OCI-LY1 (cell line): ENCODE results near the gene SPOCK2.

Experiments used
- H2AFZ ChIP-seq: fragments of 200-600 bp; sonication (generic), shearing (Covaris generic); 2 replicates; pipeline ENCODE4 v1.6.0; 2014; ENCODE audit warnings: antibody characterized with exemption, mild to moderate bottlenecking, low read length
- H3F3A ChIP-seq: fragments of 200-600 bp; sonication (generic), shearing (Covaris generic); 2 replicates; pipeline ENCODE4 v1.6.0; 2014; ENCODE audit warnings: mild to moderate bottlenecking, antibody characterized with exemption, low read length, moderate library complexity; ENCODE audit not compliant: insufficient read depth
- H3K27ac ChIP-seq: fragments of 200-600 bp; sonication (generic); 2 replicates; pipeline ENCODE4 v1.5.1; 2014; ENCODE audit warnings: low read length, mixed run types, mild to moderate bottlenecking, low read depth; ENCODE audit not compliant: poor library complexity, severe bottlenecking
- H3K27me3 ChIP-seq: fragments of 200-600 bp; sonication (generic); 2 replicates; pipeline ENCODE4 v1.6.0; 2014; ENCODE audit warnings: antibody characterized with exemption, mild to moderate bottlenecking, low read length, moderate library complexity; ENCODE audit not compliant: insufficient read depth
- H3K36me3 ChIP-seq: fragments of 200-600 bp; sonication (generic); 2 replicates; pipeline ENCODE4 v1.6.1; 2014; ENCODE audit warnings: mild to moderate bottlenecking, antibody characterized with exemption, low read length, moderate library complexity, mixed read lengths; ENCODE audit not compliant: insufficient read depth
- H3K4me1 ChIP-seq: fragments of 200-600 bp; sonication (generic); 2 replicates; pipeline ENCODE4 v1.5.1; 2014; ENCODE audit warnings: mild to moderate bottlenecking, low read length, moderate library complexity; ENCODE audit not compliant: insufficient read depth, severe bottlenecking
- H3K4me2 ChIP-seq: fragments of 200-600 bp; sonication (generic), shearing (Covaris generic); 2 replicates; pipeline ENCODE4 v1.6.1; 2014; ENCODE audit warnings: low read length
- H3K4me3 ChIP-seq: fragments of 200-600 bp; sonication (generic); 2 replicates; pipeline ENCODE4 v1.5.1; 2014; ENCODE audit warnings: low read length, low read depth, mild to moderate bottlenecking, mixed read lengths; ENCODE audit not compliant: poor library complexity, severe bottlenecking
- H3K79me2 ChIP-seq: fragments of 200-600 bp; shearing (Covaris generic); 2 replicates; pipeline ENCODE4 v1.6.1; 2016; ENCODE audit warnings: mixed run types, low read length, mixed read lengths; ENCODE audit not compliant: insufficient read depth
- H3K9ac ChIP-seq: fragments of 200-600 bp; sonication (generic), shearing (Covaris generic); 2 replicates; pipeline ENCODE4 v1.6.1; 2014; ENCODE audit warnings: mild to moderate bottlenecking, low read length, mixed read lengths
- H3K9me2 ChIP-seq: fragments of 200-600 bp; sonication (generic), shearing (Covaris generic); 2 replicates; pipeline ENCODE4 v1.6.1; 2014; ENCODE audit warnings: low read depth, mild to moderate bottlenecking, low read length, mixed read lengths
- H3K9me3 ChIP-seq: fragments of 200-600 bp; shearing (Covaris generic); 2 replicates; pipeline ENCODE4 v1.6.1; 2014; ENCODE audit warnings: low read length, mixed read lengths
- H4K20me1 ChIP-seq: fragments of 200-600 bp; sonication (generic), shearing (Covaris generic); 2 replicates; pipeline ENCODE4 v1.6.0; 2016; ENCODE audit warnings: mild to moderate bottlenecking, low read length; ENCODE audit not compliant: insufficient read depth
- EZH2 ChIP-seq: fragments of 200-600 bp; sonication (generic), shearing (Covaris generic); IDR thresholded peaks from 2 replicates; pipeline ENCODE4 v1.8.0; 2017; ENCODE audit warnings: borderline replicate concordance, mixed run types, mild to moderate bottlenecking, antibody characterized with exemption, low read length, moderate library complexity, mixed read lengths
- TF ChIP-seq, protein P1 (sequence below): fragments of 200-600 bp; sonication (generic), shearing (Covaris generic); IDR thresholded peaks from 2 replicates; pipeline ENCODE4 v1.5.1; 2017; ENCODE audit warnings: mild to moderate bottlenecking, antibody characterized with exemption, low read length, moderate library complexity, mixed read lengths

SPOCK2 gene

DNA sequence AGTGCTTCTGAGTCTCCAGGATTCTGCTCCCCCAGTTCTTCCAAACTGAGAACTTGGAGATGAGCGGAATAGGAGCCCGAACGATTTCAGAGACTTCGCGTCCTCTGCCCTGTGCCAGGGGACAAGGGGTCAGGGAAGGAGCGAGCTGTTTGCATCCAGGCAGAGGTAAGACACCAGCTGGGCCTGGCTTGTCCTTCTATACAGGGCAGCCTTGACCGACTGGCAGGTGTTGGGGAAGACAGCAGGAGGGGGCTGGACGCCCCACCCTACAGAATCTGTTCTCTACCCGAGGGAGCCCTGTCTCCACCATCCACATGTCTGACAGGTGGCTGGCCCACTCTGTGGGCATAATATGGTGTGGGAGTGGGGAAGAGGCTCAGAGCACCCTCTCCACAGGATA lies 7.1 kb downstream of the SPOCK2 start:
- H3K9me3 ChIP-seq, result no peaks in the 10 kb centered on the region
- H3K4me1 ChIP-seq, result peaks cover 78% of the 10 kb centered on the region
- no peaks in the 10 kb centered on the region for H4K20me1 ChIP-seq
- no peak overlapping the region for H3K4me2 ChIP-seq
- no peak overlapping the region for H2AFZ ChIP-seq
- H3K79me2 ChIP-seq, result no peaks in the 10 kb centered on the region
- no peaks in the 10 kb centered on the region for H3K27me3 ChIP-seq
- peak overlapping the region; percentile 81 for H3K27ac ChIP-seq
- H3K9ac ChIP-seq, result no peak overlapping the region
- no peak for TF ChIP-seq EZH2
- TF ChIP-seq, protein P1, sequence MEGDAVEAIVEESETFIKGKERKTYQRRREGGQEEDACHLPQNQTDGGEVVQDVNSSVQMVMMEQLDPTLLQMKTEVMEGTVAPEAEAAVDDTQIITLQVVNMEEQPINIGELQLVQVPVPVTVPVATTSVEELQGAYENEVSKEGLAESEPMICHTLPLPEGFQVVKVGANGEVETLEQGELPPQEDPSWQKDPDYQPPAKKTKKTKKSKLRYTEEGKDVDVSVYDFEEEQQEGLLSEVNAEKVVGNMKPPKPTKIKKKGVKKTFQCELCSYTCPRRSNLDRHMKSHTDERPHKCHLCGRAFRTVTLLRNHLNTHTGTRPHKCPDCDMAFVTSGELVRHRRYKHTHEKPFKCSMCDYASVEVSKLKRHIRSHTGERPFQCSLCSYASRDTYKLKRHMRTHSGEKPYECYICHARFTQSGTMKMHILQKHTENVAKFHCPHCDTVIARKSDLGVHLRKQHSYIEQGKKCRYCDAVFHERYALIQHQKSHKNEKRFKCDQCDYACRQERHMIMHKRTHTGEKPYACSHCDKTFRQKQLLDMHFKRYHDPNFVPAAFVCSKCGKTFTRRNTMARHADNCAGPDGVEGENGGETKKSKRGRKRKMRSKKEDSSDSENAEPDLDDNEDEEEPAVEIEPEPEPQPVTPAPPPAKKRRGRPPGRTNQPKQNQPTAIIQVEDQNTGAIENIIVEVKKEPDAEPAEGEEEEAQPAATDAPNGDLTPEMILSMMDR, result no peak
- H3K9me2 ChIP-seq, result no peaks in the 10 kb centered on the region
- no peaks in the 10 kb centered on the region for H3F3A ChIP-seq
- H3K4me3 ChIP-seq, result no peak overlapping the region
- no peaks in the 10 kb centered on the region; the same call in 1 of the 2 replicates for H3K36me3 ChIP-seq

DNA sequence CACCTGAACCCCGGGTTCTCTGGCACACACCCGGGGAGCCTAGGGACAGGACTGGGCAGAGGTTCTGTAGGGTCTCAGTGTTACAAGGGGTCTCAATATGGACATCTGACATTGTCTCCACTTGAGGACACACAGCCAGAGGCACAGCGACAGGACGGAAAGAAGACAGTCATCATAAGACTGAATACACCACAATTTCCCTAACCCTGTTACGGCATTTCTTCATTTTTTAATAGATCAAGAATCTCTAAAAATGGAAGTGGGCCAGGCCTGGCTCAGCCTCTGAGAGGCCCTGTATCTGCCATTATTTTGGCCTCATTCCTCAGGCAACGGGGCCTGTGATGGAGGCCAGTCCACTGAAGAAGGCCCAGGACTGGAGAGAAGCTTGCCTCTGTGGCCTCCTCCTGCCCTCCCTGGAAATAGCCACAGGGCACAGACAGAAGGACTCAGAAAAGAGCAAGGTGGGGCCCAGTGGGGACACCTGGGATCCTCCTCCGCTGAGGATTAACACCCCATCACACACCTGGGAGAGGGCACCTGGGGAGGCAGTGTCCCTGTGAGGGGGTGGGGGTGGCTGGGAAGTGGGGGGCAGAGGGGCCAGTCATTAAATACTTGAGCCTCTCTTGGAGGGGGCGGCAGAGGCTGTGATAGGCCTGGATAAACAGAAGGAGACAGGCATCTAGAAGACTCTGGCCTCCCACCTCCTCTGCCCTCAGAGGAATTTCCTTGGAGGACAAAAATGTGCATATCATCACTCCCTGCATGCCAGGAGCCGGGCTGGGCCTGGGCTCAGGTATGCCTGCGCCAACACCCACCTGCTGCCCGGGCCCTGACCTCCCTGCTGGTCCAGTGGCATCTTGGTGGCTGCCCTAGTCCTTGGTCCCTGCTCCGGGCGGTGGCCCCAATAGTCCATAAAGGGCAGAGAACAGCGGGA lies 8.0 kb downstream of the SPOCK2 start:
- H2AFZ ChIP-seq, result no peak overlapping the region
- TF ChIP-seq, protein P1, result no peak
- no peak for TF ChIP-seq EZH2
- no peaks in the 10 kb centered on the region for H3K9me2 ChIP-seq
- H3K9me3 ChIP-seq, result no peaks in the 10 kb centered on the region
- peak overlapping the region; percentile 56 for H3K4me2 ChIP-seq
- H3K27me3 ChIP-seq, result no peaks in the 10 kb centered on the region
- no peaks in the 10 kb centered on the region; the same call in 1 of the 2 replicates for H3K36me3 ChIP-seq
- peak overlapping the region; percentile 81 for H3K27ac ChIP-seq
- H3F3A ChIP-seq, result no peaks in the 10 kb centered on the region
- peak overlapping the region; percentile 43; the same call in 1 of the 2 replicates for H3K9ac ChIP-seq
- no peaks in the 10 kb centered on the region for H4K20me1 ChIP-seq
- H3K4me1 ChIP-seq, result peaks cover 76% of the 10 kb centered on the region
- H3K4me3 ChIP-seq, result peak overlapping the region; percentile 26
- H3K79me2 ChIP-seq, result no peaks in the 10 kb centered on the region

DNA sequence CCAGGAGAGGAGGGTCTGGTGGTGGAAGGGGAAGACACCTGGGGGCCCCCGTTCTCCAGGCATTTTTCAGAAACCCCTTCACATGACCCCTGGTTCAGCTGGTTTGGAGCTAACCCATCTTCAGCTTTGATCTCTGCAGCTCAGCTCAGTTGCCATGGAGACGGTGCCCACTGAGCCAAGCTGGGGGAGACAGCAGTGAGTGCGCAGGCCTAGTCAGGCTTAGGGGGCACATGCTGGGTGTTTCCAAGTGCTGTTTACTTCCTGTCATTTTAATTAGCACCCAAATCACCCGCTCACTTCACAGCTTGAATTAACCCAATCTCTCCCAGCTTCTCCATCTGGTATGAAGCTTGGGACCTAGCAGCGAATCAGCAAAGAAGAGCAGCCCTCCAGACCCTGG lies 9.0 kb downstream of the SPOCK2 start:
- no peaks in the 10 kb centered on the region for H3K27me3 ChIP-seq
- H3K27ac ChIP-seq, result peak overlapping the region; percentile 81
- no peaks in the 10 kb centered on the region for H3K79me2 ChIP-seq
- H3K4me3 ChIP-seq, result peak overlapping the region; percentile 26
- H3K9ac ChIP-seq, result peak overlapping the region; percentile 43; the same call in 1 of the 2 replicates
- H3K9me2 ChIP-seq, result no peaks in the 10 kb centered on the region
- H3K4me1 ChIP-seq, result peaks cover 73% of the 10 kb centered on the region
- no peak overlapping the region for H2AFZ ChIP-seq
- H4K20me1 ChIP-seq, result no peaks in the 10 kb centered on the region
- H3K4me2 ChIP-seq, result peak overlapping the region; percentile 56
- TF ChIP-seq, protein P1, result no peak
- H3K9me3 ChIP-seq, result no peaks in the 10 kb centered on the region
- no peaks in the 10 kb centered on the region; the same call in 1 of the 2 replicates for H3K36me3 ChIP-seq
- no peaks in the 10 kb centered on the region for H3F3A ChIP-seq
